ENCODE results near the gene FOLR3. TPM values are rescaled to one million over a fixed set of nuclear protein-coding genes. Genes with fewer than 3 reads are reported as not detected.
"Not testable (repeated sequence)": the region's sequence is repeated elsewhere in the genome, so short reads cannot be mapped to it uniquely, and the experiment has no call there.

Gene FOLR3
- total RNA-seq, 1 donor from 2014 or later = not detected

GRCh38 chr11:72179804-72180396 lies 44.4 kb downstream of the FOLR3 start:
- DNase-seq (ENCODE audit: low spot score) = no peak
- H3K9me3 Mint-ChIP-seq (ENCODE audit: unreplicated experiment) = no peaks in the 10 kb centered on the region
- no peaks in the 10 kb centered on the region for H3K4me1 Mint-ChIP-seq (ENCODE audit: unreplicated experiment)
- H3K27me3 Mint-ChIP-seq (ENCODE audit: unreplicated experiment) = peaks cover 5% of the 10 kb centered on the region
- TF ChIP-seq CTCF (IDR thresholded peaks at IDR 0.05; ENCODE audit: unreplicated experiment) = no peak
- no peak overlapping the region for H3K4me3 Mint-ChIP-seq (ENCODE audit: unreplicated experiment)
- no peaks in the 10 kb centered on the region for H3K36me3 Mint-ChIP-seq (ENCODE audit: low read depth, unreplicated experiment)
- H3K27ac Mint-ChIP-seq (ENCODE audit: unreplicated experiment) = no peak overlapping the region

- H3K4me3 Mint-ChIP-seq (ENCODE audit: unreplicated experiment); H3K36me3 Mint-ChIP-seq (ENCODE audit: low read depth, unreplicated experiment); H3K4me1 Mint-ChIP-seq (ENCODE audit: unreplicated experiment); DNase-seq (ENCODE audit: low spot score); H3K9me3 Mint-ChIP-seq (ENCODE audit: unreplicated experiment); H3K27me3 Mint-ChIP-seq (ENCODE audit: unreplicated experiment); H3K27ac Mint-ChIP-seq (ENCODE audit: unreplicated experiment): not testable (repeated sequence)
Observed at GRCh38 chr11:72180892-72181552, 45.5 kb downstream of the FOLR3 start.

- H3K9me3 Mint-ChIP-seq (ENCODE audit: unreplicated experiment); H3K27ac Mint-ChIP-seq (ENCODE audit: unreplicated experiment); H3K4me3 Mint-ChIP-seq (ENCODE audit: unreplicated experiment); DNase-seq (ENCODE audit: low spot score); H3K27me3 Mint-ChIP-seq (ENCODE audit: unreplicated experiment); H3K36me3 Mint-ChIP-seq (ENCODE audit: low read depth, unreplicated experiment); H3K4me1 Mint-ChIP-seq (ENCODE audit: unreplicated experiment): not testable (repeated sequence)
Observed at GRCh38 chr11:72181553-72181958, 46.0 kb downstream of the FOLR3 start.

GRCh38 chr11:72188267-72188666 lies 52.7 kb downstream of the FOLR3 start:
- no peaks in the 10 kb centered on the region for H3K9me3 Mint-ChIP-seq (ENCODE audit: unreplicated experiment)
- H3K36me3 Mint-ChIP-seq (ENCODE audit: low read depth, unreplicated experiment) = no peaks in the 10 kb centered on the region
- H3K4me3 Mint-ChIP-seq (ENCODE audit: unreplicated experiment) = no peak overlapping the region
- peaks cover 3% of the 10 kb centered on the region for H3K4me1 Mint-ChIP-seq (ENCODE audit: unreplicated experiment)
- H3K27me3 Mint-ChIP-seq (ENCODE audit: unreplicated experiment) = peaks cover 4% of the 10 kb centered on the region
- no peak for DNase-seq (ENCODE audit: low spot score)
- TF ChIP-seq CTCF (IDR thresholded peaks at IDR 0.05; ENCODE audit: unreplicated experiment) = no peak
- H3K27ac Mint-ChIP-seq (ENCODE audit: unreplicated experiment) = no peak overlapping the region

Other genes with a start within 250 kb of the FOLR3 start
- gene XNDC1N, start 207.1 kb upstream of the FOLR3 start, total RNA-seq (ENCODE audit: unreplicated experiment) = 3.5 TPM
- gene RNF121, start 206.7 kb upstream of the FOLR3 start, total RNA-seq (ENCODE audit: unreplicated experiment) = 37.3 TPM
- gene IL18BP, start 136.8 kb upstream of the FOLR3 start, total RNA-seq (ENCODE audit: unreplicated experiment) = 17.7 TPM
- 173 TPM for gene NUMA1, start 55.2 kb upstream of the FOLR3 start, total RNA-seq (ENCODE audit: unreplicated experiment)
- 5.8 TPM for gene LRRC51, start 54.9 kb upstream of the FOLR3 start, total RNA-seq (ENCODE audit: unreplicated experiment)
- 105 TPM for gene LAMTOR1, start 32.4 kb upstream of the FOLR3 start, total RNA-seq (ENCODE audit: unreplicated experiment)
- not detected for gene TOMT, start 29.8 kb upstream of the FOLR3 start, total RNA-seq (ENCODE audit: unreplicated experiment)
- gene ANAPC15, start 23.0 kb upstream of the FOLR3 start, total RNA-seq (ENCODE audit: unreplicated experiment) = 36.5 TPM
- not detected for gene FOLR1, start 56.4 kb downstream of the FOLR3 start, total RNA-seq (ENCODE audit: unreplicated experiment)
- not detected for gene FOLR2, start 81.1 kb downstream of the FOLR3 start, total RNA-seq (ENCODE audit: unreplicated experiment)
- gene INPPL1, start 89.0 kb downstream of the FOLR3 start, total RNA-seq (ENCODE audit: unreplicated experiment) = 168 TPM
- not detected for gene PHOX2A, start 108.5 kb downstream of the FOLR3 start, total RNA-seq (ENCODE audit: unreplicated experiment)